NT2/D1 (cell line): ENCODE results near the gene MPV17.

Experiments used
- SUZ12 ChIP-seq: IDR thresholded peaks from 2 replicates; pipeline ENCODE4 v1.6.1; 2011; ENCODE audit not compliant: insufficient read length, insufficient read depth; ENCODE audit errors: extremely low read depth
- YY1 ChIP-seq: IDR thresholded peaks from 2 replicates; pipeline ENCODE4 v1.6.1; 2011; ENCODE audit not compliant: insufficient read length, insufficient read depth

DNA sequence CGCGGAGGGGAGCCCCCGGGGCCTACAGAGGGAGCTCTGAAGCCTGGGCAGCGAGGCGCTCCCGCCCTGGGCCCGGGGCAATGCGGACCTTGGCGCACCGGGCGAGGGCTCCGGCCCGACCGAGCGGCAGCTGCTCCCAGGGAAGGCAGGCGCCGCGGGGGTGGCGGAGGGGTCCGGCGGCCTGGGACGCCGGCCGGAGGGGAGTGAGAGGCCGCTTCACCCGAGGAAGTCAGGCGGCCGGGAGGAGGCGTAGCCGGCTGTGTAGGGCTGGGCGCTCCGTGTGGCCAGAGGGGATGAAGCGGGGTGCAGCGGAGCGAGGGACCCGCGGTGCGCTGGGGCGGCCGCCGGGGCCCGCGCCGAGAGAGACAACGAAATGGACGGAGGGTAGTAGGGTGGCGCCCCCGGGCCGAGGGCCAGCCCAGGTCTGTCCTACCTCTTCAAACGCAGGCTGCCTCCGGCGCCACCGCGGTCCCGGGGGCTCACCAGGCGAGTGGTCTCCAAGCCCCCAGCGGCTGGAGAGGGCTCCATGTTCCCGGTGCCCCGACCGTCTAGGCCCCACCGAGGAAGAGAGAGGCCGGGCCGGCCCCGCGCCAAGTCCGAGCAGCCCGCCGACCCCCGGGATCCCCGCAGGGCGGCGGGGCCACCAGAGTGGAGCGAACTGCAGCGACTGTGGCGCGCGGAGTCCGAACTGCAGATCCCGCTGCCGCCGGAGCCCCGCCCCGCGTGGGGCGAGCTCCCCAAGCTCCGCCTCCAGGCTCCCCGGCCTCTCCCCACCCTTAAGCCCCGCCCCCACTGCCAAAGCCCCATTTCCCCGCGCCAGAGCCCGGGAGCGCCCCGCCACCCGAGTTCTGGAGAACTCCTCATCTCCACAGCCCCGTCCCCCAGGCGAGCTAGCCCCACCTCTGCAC lies 60.3 kb downstream of the MPV17 start, which contains the start of gene SLC30A3:
- no peak for TF ChIP-seq YY1
- no peak for TF ChIP-seq SUZ12
